Common myeloid progenitor, CD34-positive (primary cell): ENCODE data around the gene CFAP90.

Experiments used
- CTCF ChIA-PET: fragments of 350-600 bp; sonication (Branson Sonifier 250); formaldehyde crosslinking; loops from one replicate; lab custom pipeline; 2021; ENCODE audit warnings: antibody characterized with exemption; lab: Charles Lee
- POLR2A ChIA-PET: fragments of 350-600 bp; sonication (Branson Sonifier 250); formaldehyde crosslinking; loops from one replicate; lab custom pipeline; 2021; ENCODE audit warnings: antibody characterized with exemption; lab: Charles Lee
- DNase-seq, 3 donors: peaks; one replicate each; pipeline versions ENCODE4 v3.0.0 to v3.0.0-alpha.2; 2013
- H3K27ac ChIP-seq, 2 experiments: 1 replicate in 1 of 2; 2 replicates in 1 of 2; pipeline ENCODE4 v1.7.0; 2013; ENCODE audit warnings: inconsistent platforms in 2 of 2, low read length in 2 of 2, mild to moderate bottlenecking in 2 of 2, low read depth in 1 of 2, moderate library complexity in 1 of 2; ENCODE audit not compliant: severe bottlenecking in 2 of 2, insufficient read depth in 1 of 2, poor library complexity in 1 of 2
- H3K27me3 ChIP-seq, 5 experiments: replicated peaks in 2 of 5; 1 replicate in 3 of 5; 2 replicates in 2 of 5; pipeline versions ENCODE4 v1.6.1 to v1.7.0; 2013; ENCODE audit warnings: low read length in 4 of 5, mild to moderate bottlenecking in 2 of 5, moderate library complexity in 2 of 5, inconsistent platforms in 1 of 5; ENCODE audit not compliant: insufficient read depth in 5 of 5, control insufficient read depth in 4 of 5
- H3K36me3 ChIP-seq, 4 experiments: 1 replicate in 2 of 4; 2 replicates in 2 of 4; pipeline versions ENCODE4 v1.6.1 to v1.7.0; 2013; ENCODE audit warnings: low read length in 3 of 4, control low read depth in 1 of 4, mild to moderate bottlenecking in 1 of 4; ENCODE audit not compliant: control insufficient read depth in 4 of 4, insufficient read depth in 4 of 4
- H3K4me1 ChIP-seq, 4 experiments: 1 replicate in 3 of 4; 2 replicates in 1 of 4; pipeline versions ENCODE4 v1.6.1 to v1.7.1; 2013; ENCODE audit warnings: low read length in 3 of 4, mild to moderate bottlenecking in 3 of 4, control low read depth in 1 of 4, inconsistent platforms in 1 of 4, moderate library complexity in 1 of 4; ENCODE audit not compliant: control insufficient read depth in 4 of 4, insufficient read depth in 4 of 4; ENCODE audit errors: control extremely low read depth in 1 of 4
- H3K4me3 ChIP-seq, 7 experiments: 1 replicate in 4 of 7; 2 replicates in 3 of 7; pipeline versions ENCODE4 v1.5.1 to v1.7.0; 2013; ENCODE audit warnings: mild to moderate bottlenecking in 7 of 7, low read length in 6 of 7, moderate library complexity in 6 of 7, inconsistent platforms in 2 of 7, low read depth in 2 of 7, control low read depth in 1 of 7; ENCODE audit not compliant: insufficient read depth in 4 of 7, control insufficient read depth in 1 of 7; ENCODE audit errors: extremely low read depth in 1 of 7
- H3K9me3 ChIP-seq, 5 experiments: 1 replicate in 4 of 5; 2 replicates in 1 of 5; pipeline versions ENCODE4 v1.6.1 to v1.7.1; 2013; ENCODE audit warnings: low read length in 4 of 5, mild to moderate bottlenecking in 2 of 5, inconsistent platforms in 1 of 5, low read depth in 1 of 5, moderate library complexity in 1 of 5; ENCODE audit not compliant: control insufficient read depth in 4 of 5, insufficient read depth in 2 of 5; ENCODE audit errors: control extremely low read depth in 1 of 5
- WGBS: methylation state at CpG from one replicate; pipeline ENCODE4 v1.1.5; 2013; ENCODE audit not compliant: insufficient coverage; 5-methylcytosine and 5-hydroxymethylcytosine counted together

CFAP90 gene

GRCh38 chr5:7849681-7850394, 1.1 kb downstream of the CFAP90 start:
- H3K36me3 ChIP-seq, result no peaks in the 10 kb centered on the region
- 2% methylated on average over 40 of the region's 44 CpGs for WGBS
- ChIA-PET CTCF (interaction anchor here (2.2 kb wide), 1 partner anchor 11 kb away, joined by 8 read pairs; no protein-coding TSS in a partner anchor), POLR2A (no interaction called here)
- peak in 2 of 3 donors; percentile 13 to 31 for DNase-seq
- peak overlapping the region in 6 of 7 experiments; percentile 4 to 74 (median 46) for H3K4me3 ChIP-seq
- H3K27ac ChIP-seq, result no peak overlapping the region
- H3K27me3 ChIP-seq, result peaks cover 0 to 43% (median 25%) of the 10 kb centered on the region in 5 experiments
- H3K9me3 ChIP-seq, result no peaks in the 10 kb centered on the region
- H3K4me1 ChIP-seq, result peaks cover 0 to 17% (median 11%) of the 10 kb centered on the region in 4 experiments

DNA sequence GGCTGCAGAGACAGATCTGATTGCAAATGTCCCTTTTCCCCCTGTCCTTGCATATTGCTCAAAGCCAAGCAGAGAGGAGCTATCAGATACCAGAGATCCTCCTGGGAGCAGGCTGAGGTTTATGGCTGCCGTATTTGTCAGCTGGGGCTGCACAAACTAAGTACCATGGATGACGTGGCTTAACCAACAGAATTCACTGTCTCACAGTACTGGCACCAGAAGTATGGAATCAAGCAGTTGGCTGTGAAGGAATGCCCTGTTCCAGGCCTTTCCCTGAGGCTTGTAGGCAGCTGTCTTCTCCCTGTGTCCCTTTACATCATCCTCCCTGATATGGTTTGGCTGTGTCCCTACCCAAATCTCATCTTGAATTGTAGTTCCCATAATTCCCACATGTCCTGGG, 2.6 kb downstream of the CFAP90 start:
- no CpG with 5 or more reads among the region's 2 CpGs for WGBS
- POLR2A ChIA-PET, result no interaction called here
- DNase-seq, result no peak
- Histone ChIP-seq H3K4me1 (peaks cover 0 to 17% (median 11%) of the 10 kb centered on the region in 4 experiments), H3K4me3 (no peak overlapping the region), H3K9me3 (no peaks in the 10 kb centered on the region), H3K27me3 (peaks cover 0 to 48% (median 23%) of the 10 kb centered on the region in 5 experiments), H3K36me3 (no peaks in the 10 kb centered on the region), H3K27ac (no peak overlapping the region)
- CTCF ChIA-PET, result interaction anchor here (0.7 kb wide), 1 partner anchor 32 kb away, joined by 3 read pairs; no protein-coding TSS in a partner anchor

DNA sequence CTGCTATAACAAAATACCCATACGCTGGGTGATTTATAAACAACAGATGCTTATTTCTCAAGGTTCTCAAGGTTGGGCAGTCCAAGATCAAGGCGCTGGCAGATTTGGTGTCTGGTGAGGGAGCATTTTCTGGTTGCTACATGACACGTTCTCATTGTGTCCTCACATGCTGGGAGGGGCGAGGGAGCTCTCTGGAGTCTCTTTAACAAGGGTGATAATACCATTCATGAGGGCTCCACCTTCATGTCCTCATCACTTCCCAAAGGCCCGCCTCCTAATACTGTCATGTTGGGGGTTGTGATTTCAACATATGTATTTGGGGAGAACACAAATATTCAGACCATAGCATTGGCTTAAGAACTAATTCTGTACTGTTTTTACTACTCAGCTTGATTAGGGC, 4.6 kb downstream of the CFAP90 start:
- no peak overlapping the region for H3K27ac ChIP-seq
- H3K9me3 ChIP-seq, result no peaks in the 10 kb centered on the region
- H3K4me1 ChIP-seq, result peaks cover 0 to 17% (median 11%) of the 10 kb centered on the region in 4 experiments
- H3K36me3 ChIP-seq, result no peaks in the 10 kb centered on the region
- no peak for DNase-seq
- no peak overlapping the region for H3K4me3 ChIP-seq
- peaks cover 0 to 45% (median 23%) of the 10 kb centered on the region in 5 experiments for H3K27me3 ChIP-seq
- WGBS, result 94% methylated on average over 2 of the region's 5 CpGs
- CTCF ChIA-PET, result interaction anchor here (1.2 to 1.7 kb wide), 3 partner anchors 10 to 23 kb away, joined by 3 to 6 read pairs (median 5); partner anchors contain the start of genes FASTKD3 and MTRR
- POLR2A ChIA-PET, result no interaction called here

DNA sequence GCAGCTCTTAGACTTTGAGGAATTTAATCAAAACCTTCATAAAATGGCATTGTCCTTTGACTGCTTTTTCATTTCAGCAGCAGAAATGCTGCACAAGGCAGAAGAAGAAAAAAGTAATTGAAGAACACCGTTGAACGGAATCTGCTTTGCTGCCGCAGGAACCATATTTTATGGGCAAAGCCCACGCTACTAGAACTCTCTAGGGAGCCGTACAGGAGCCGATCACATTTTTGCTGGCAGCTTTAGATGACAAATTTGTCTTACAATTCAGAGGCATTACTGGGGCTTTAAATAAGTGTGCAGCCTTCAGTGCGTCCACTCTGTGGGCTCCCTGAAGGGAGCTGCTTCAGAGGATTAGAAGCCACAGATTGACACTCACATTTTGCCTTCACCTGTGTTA, 5.4 kb downstream of the CFAP90 start:
- POLR2A ChIA-PET, result interaction anchor here (0.6 kb wide), 1 partner anchor 63 kb away, joined by 3 read pairs; no protein-coding TSS in a partner anchor
- CTCF ChIA-PET, result interaction anchor here (1.2 to 1.7 kb wide), 3 partner anchors 22 to 41 kb away, joined by 3 to 5 read pairs (median 3); partner anchors contain the start of genes FASTKD3 and MTRR
- WGBS, result 95% methylated on average over 7 of the region's 7 CpGs

DNA sequence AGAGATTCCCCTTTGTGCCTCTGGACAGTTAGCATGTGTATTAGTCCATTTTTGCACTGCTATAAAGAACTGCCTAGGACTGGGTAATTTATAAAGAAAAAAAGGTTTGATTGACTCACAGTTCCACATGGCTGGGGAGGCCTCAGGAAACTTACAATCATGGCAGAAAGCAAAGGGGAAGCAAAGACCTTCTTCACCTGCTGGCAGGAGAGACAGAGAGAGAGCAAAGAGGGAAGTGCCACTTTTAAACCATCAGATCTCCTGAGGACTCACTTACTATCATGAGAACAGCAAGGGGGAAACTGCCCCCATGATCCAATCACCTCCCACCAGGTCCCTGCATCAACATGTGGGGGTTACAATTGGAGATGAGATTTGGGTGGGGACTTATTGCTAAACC, 6.0 kb downstream of the CFAP90 start:
- no peaks in the 10 kb centered on the region for H3K9me3 ChIP-seq
- ChIA-PET CTCF (interaction anchor here (1.2 to 1.7 kb wide), 3 partner anchors 21 to 42 kb away, joined by 3 to 5 read pairs (median 3); partner anchors contain the start of genes FASTKD3 and MTRR), POLR2A (no interaction called here)

More for the DNA sequence above, 5.4 kb downstream of the CFAP90 start:
- no peaks in the 10 kb centered on the region for H3K9me3 ChIP-seq
- DNase-seq, result no peak
- H3K4me1 ChIP-seq, result peaks cover 0 to 11% (median 5%) of the 10 kb centered on the region in 4 experiments
- no peaks in the 10 kb centered on the region for H3K36me3 ChIP-seq
- no peak overlapping the region for H3K27ac ChIP-seq
- peaks cover 0 to 45% (median 23%) of the 10 kb centered on the region in 5 experiments for H3K27me3 ChIP-seq
- no peak overlapping the region for H3K4me3 ChIP-seq

GRCh38 chr5:7842531-7842930, 8.4 kb downstream of the CFAP90 start:
- Histone ChIP-seq H3K36me3 (no peaks in the 10 kb centered on the region), H3K4me1 (no peaks in the 10 kb centered on the region), H3K27me3 (peaks cover 0 to 19% (median 4%) of the 10 kb centered on the region in 5 experiments), H3K27ac (no peak overlapping the region), H3K4me3 (no peak overlapping the region), H3K9me3 (no peaks in the 10 kb centered on the region)
- 80% methylated on average over 2 of the region's 2 CpGs for WGBS
- DNase-seq, result no peak
- POLR2A ChIA-PET, result no interaction called here
- CTCF ChIA-PET, result no interaction called here

More for the DNA sequence above, 6.0 kb downstream of the CFAP90 start:
- H3K4me1 ChIP-seq, result peaks cover 0 to 7% (median 4%) of the 10 kb centered on the region in 4 experiments
- H3K36me3 ChIP-seq, result no peaks in the 10 kb centered on the region
- no peak overlapping the region for H3K27ac ChIP-seq
- no peak overlapping the region for H3K4me3 ChIP-seq
- DNase-seq, result peak in 1 of 3 donors; percentile 26
- peaks cover 0 to 43% (median 22%) of the 10 kb centered on the region in 5 experiments for H3K27me3 ChIP-seq

DNA sequence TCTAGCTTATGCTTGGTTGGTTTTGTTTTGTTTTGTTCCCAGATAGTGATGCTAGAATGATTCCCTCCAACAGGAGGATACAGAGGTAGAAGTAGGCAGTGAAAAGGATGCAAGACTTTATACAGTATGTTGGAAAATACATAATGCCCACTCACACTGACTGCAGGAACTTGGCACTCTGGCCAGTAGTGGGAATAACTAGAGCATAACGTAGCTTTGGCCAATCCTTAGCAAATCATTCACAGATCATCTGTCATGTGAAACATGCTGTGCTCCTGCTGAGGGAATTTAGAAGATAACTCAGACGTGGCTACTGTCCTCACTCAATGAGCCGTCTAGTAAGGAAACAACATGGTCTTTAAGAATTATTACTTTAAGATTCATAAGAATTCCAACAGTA, 13.5 kb downstream of the CFAP90 start:
- ChIA-PET POLR2A (no interaction called here), CTCF (no interaction called here)
- H3K4me3 ChIP-seq, result no peak overlapping the region
- H3K36me3 ChIP-seq, result no peaks in the 10 kb centered on the region
- H3K9me3 ChIP-seq, result no peaks in the 10 kb centered on the region
- H3K27me3 ChIP-seq, result peaks cover 0 to 2% (median 0%) of the 10 kb centered on the region in 5 experiments
- WGBS, result 94% methylated on average over 3 of the region's 3 CpGs
- H3K27ac ChIP-seq, result no peak overlapping the region
- no peak for DNase-seq
- no peaks in the 10 kb centered on the region for H3K4me1 ChIP-seq
